GF-D8 (cell line): Measurements from ENCODE around the gene ZNF296.

ENCODE experiments used
- DNase-seq: peaks from one replicate; lab custom pipeline; 2025; lab: John Stamatoyannopoulos, UW

The ZNF296 gene

GRCh38 chr19:45103156-45103507, 26.9 kb upstream of the ZNF296 start:
- DNase-seq, result no peak

GRCh38 chr19:45102481-45102880, 26.2 kb upstream of the ZNF296 start:
- DNase-seq, result no peak

GRCh38 chr19:45101806-45102205, 25.5 kb upstream of the ZNF296 start:
- no peak for DNase-seq

- no peak for DNase-seq
These were observed 24.6 kb upstream of the ZNF296 start for GRCh38 chr19:45100846-45101252.

- DNase-seq, result no peak
These were observed 23.9 kb upstream of the ZNF296 start for GRCh38 chr19:45100201-45100600.

GRCh38 chr19:45099467-45100191, 23.4 kb upstream of the ZNF296 start:
- DNase-seq, result no peak

GRCh38 chr19:45098521-45099466, 22.5 kb upstream of the ZNF296 start:
- DNase-seq, result no peak

GRCh38 chr19:45097776-45098520, 21.7 kb upstream of the ZNF296 start:
- DNase-seq, result no peak

- no peak for DNase-seq
These were observed 21.1 kb upstream of the ZNF296 start for GRCh38 chr19:45097450-45097775.

GRCh38 chr19:45096700-45097099, 20.4 kb upstream of the ZNF296 start:
- DNase-seq, result no peak

- DNase-seq, result no peak
These were observed 19.5 kb upstream of the ZNF296 start for GRCh38 chr19:45095496-45096413.

GRCh38 chr19:45094707-45095106, 18.4 kb upstream of the ZNF296 start:
- DNase-seq, result no peak

GRCh38 chr19:45094137-45094536, 17.9 kb upstream of the ZNF296 start:
- no peak for DNase-seq

- peak; percentile 83 for DNase-seq
These were observed 16.7 kb upstream of the ZNF296 start, which contains the start of gene PPP1R37 for GRCh38 chr19:45092747-45093678. TSS of gene PPP1R37 (plus strand) at chr19:45093179. CDS start at chr19:45093326, 147 bp downstream.

GRCh38 chr19:45091031-45091923, 15.0 kb upstream of the ZNF296 start:
- DNase-seq, result peak; percentile 78

GRCh38 chr19:45090606-45091005, 14.3 kb upstream of the ZNF296 start:
- DNase-seq, result no peak

- DNase-seq, result no peak
These were observed 13.8 kb upstream of the ZNF296 start for GRCh38 chr19:45090034-45090433.

- no peak for DNase-seq
These were observed 11.3 kb upstream of the ZNF296 start for GRCh38 chr19:45087531-45087930.

GRCh38 chr19:45086480-45086879, 10.2 kb upstream of the ZNF296 start:
- DNase-seq, result no peak
